T-helper 17 cell (primary cell): ENCODE results near the gene USP6. TPM values are rescaled to one million over a fixed set of nuclear protein-coding genes. Genes with fewer than 3 reads are reported as not detected.
A peak's percentile ranks its signal among the peaks of the same experiment; 100 is the strongest.
"Not testable (repeated sequence)": the region's sequence is repeated elsewhere in the genome, so short reads cannot be mapped to it uniquely, and the experiment has no call there.

Experiments used
- ATAC-seq: fragments of 150-1000 bp; cut with Tn5 transposase; 2 replicates; pipeline ENCODE4 v1.10.0; 2021; ENCODE audit warnings: mild to moderate bottlenecking, moderate library complexity
- DNase-seq, 3 donors: peaks; one replicate each; pipeline versions ENCODE4 v3.0.0 to v3.0.0-alpha.2; 2020 to 2021
- H3K9me3 ChIP-seq: one replicate; pipeline ENCODE4 v1.7.0; 2013; ENCODE audit warnings: low read length, mild to moderate bottlenecking; ENCODE audit not compliant: control insufficient read depth, poor library complexity, severe bottlenecking
- H3K27ac Mint-ChIP-seq: one replicate; pipeline ENCODE4 v1.8.0; 2022; ENCODE audit warnings: mild to moderate bottlenecking, moderate library complexity, mixed read lengths
- H3K27me3 Mint-ChIP-seq: one replicate; pipeline ENCODE4 v1.8.0; 2022; ENCODE audit warnings: mixed read lengths
- H3K36me3 Mint-ChIP-seq: one replicate; pipeline ENCODE4 v1.8.0; 2022; ENCODE audit warnings: low read depth, mixed read lengths
- H3K4me1 Mint-ChIP-seq: one replicate; pipeline ENCODE4 v1.8.0; 2022; ENCODE audit warnings: mild to moderate bottlenecking, mixed read lengths
- H3K4me3 Mint-ChIP-seq: one replicate; pipeline ENCODE4 v1.8.0; 2022; ENCODE audit warnings: mild to moderate bottlenecking, moderate library complexity, mixed read lengths
- total RNA-seq, 4 donors: library from RNA in 2 of 4; stranded (reverse) in 2 of 4; gene quantifications; one replicate each; pipeline ENCODE4 v1.2.3 and lab custom pipeline; 2022 to 2026

USP6 gene
- total RNA-seq, 2 donors from 2014 or later: 0.05 to 0.13 TPM

DNA sequence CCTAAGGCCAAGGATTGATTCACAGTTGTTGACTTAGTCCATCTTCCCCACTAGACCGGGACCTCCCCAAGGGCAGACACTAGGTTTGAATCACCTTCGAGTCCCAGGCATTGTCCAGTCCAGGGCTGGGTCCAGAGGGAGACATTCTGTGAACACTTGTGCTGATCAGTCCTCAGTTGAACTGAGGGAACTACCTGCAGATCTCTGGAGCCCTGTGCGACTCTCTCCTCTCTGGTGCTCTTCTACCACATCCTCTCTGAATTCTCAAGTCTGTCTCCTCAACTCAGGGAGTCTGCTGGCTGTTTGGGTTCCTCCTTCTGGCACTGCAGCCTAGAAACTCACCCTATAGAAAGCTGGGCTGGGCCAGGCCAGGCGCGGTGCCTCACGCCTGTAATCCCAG is 15.0 kb upstream of the USP6 start:
- H3K27ac Mint-ChIP-seq: no peak overlapping the region
- no peaks in the 10 kb centered on the region for H3K4me1 Mint-ChIP-seq
- H3K9me3 ChIP-seq: peaks cover 11% of the 10 kb centered on the region
- no peak overlapping the region for H3K4me3 Mint-ChIP-seq
- no peak for DNase-seq
- peaks cover 1% of the 10 kb centered on the region for H3K36me3 Mint-ChIP-seq
- no peak for ATAC-seq
- H3K27me3 Mint-ChIP-seq: peaks cover 6% of the 10 kb centered on the region

- no peaks in the 10 kb centered on the region for H3K9me3 ChIP-seq
- H3K4me1 Mint-ChIP-seq: peaks cover 16% of the 10 kb centered on the region
- peaks cover 14% of the 10 kb centered on the region for H3K36me3 Mint-ChIP-seq
- H3K4me3 Mint-ChIP-seq: peak overlapping the region; percentile 93
- ATAC-seq: no peak
- H3K27ac Mint-ChIP-seq: peak overlapping the region; percentile 86
- H3K27me3 Mint-ChIP-seq: peaks cover 13% of the 10 kb centered on the region
- no peak for DNase-seq
Observed at GRCh38 chr17:5110816-5111215, 5.0 kb upstream of the USP6 start.

DNA sequence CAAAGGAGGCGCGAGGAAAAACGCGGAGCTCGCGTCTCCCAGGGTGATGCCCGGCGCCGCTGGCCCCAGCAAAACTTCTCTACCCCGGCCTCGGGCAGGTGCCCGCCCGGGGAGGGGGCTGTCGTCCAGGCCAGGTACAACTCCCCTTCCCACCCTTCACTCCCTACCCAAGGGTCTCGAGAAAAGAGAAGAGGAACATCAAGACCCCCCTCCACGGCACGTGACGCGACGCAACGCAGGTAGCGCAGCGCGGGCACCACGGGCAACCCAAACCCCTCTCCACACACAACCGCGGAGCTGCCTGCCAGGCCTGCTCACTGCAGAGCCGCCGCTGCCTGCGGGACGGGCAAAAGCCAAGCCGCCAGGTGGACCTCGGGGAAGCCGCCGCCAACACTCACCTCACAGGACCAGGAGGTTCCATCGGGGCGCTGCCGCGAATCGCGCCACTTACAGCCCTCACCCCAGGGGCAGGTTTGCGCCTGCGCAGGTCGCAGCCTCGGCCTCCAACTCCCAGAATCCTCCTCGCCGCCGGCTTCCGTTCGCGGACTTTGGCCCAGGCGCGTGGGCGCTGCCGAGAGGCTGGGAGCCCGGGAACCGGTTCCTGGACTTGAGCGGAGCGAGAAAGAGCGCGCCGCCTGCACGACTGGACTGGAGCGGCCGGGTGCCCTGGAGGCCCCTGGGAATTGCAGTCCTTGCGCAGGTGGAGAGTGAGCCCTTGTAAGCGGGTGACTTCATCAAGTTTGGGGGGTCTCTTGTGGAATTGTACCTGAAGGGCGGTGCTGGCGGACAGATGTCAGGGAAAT is 4.2 kb upstream of the USP6 start, which contains the start of gene ZNF232:
Gene ZNF232, minus strand, starts transcription at position 477 of the 803 bp plus-strand sequence. Its CDS starts 56 bp downstream, at position 421.
- Mint-ChIP-seq H3K4me1 (peaks cover 16% of the 10 kb centered on the region), H3K27ac (peak within 1 kb of the TSS; percentile 86), H3K36me3 (peaks cover 13% of the 10 kb centered on the region), H3K4me3 (peak within 1 kb of the TSS; percentile 93), H3K27me3 (peaks cover 18% of the 10 kb centered on the region)
- H3K9me3 ChIP-seq: no peaks in the 10 kb centered on the region
- peak; percentile 82 to 85 (median 83) for DNase-seq
- peak; percentile 94 for ATAC-seq

DNA sequence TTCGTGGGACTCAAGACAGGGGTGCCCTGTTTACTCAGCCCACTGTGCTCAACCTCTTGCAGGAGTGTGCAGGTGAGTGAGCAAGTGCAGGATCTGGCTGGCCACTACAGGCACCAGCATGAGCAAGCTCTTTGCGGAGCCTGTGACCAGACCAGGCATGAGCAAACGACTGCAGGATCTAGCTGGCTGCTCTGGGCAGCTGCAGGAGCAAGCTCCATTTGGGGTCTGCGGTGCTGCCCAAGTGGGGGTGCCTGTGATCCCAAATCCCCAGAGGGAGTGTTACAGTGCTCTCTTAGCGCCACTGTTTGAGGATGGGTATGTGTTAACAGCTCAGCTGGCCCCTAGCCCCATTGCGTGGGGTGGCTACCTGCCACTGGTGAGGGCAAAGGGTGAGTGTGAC is 2.4 kb downstream of the USP6 start:
- peaks cover 64% of the 10 kb centered on the region for H3K27me3 Mint-ChIP-seq
- H3K4me3 Mint-ChIP-seq: no peak overlapping the region
- peaks cover 10% of the 10 kb centered on the region for H3K36me3 Mint-ChIP-seq
- ATAC-seq (no peak), DNase-seq (no peak)
- H3K9me3 ChIP-seq: no peaks in the 10 kb centered on the region
- H3K27ac Mint-ChIP-seq: no peak overlapping the region
- H3K4me1 Mint-ChIP-seq: peaks cover 4% of the 10 kb centered on the region

DNA sequence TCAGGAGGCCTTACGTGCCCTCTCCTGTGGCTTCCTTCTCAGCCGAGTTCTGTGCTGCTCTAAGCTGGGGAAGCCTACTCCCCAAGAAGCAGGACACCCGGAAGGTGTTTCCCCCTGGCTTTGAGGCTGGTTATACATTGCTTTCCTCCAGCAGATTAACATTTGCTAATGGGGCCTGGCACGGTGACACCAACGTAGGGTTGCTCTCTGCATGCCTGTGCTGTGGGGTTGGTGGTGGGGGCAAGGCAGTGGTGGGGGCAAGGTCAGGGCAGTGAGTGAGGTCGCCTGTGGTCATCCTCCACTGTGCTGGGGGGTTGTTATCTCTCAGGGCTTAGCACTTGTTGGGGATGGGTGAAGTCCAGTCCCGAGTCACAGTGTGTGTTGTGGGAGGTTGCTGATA is 4.2 kb downstream of the USP6 start:
- Mint-ChIP-seq H3K27ac (no peak overlapping the region), H3K4me1 (peaks cover 4% of the 10 kb centered on the region), H3K4me3 (no peak overlapping the region), H3K36me3 (peaks cover 8% of the 10 kb centered on the region), H3K27me3 (peaks cover 67% of the 10 kb centered on the region)
- no peak for ATAC-seq
- DNase-seq: no peak
- H3K9me3 ChIP-seq: no peaks in the 10 kb centered on the region

- not testable (repeated sequence) for H3K4me1 Mint-ChIP-seq, H3K4me3 Mint-ChIP-seq, ATAC-seq, DNase-seq, H3K9me3 ChIP-seq, H3K36me3 Mint-ChIP-seq, H3K27ac Mint-ChIP-seq
- H3K27me3 Mint-ChIP-seq: peaks cover 65% of the 10 kb centered on the region
Observed at GRCh38 chr17:5120436-5121185, 4.8 kb downstream of the USP6 start.

- Mint-ChIP-seq H3K36me3 (peaks cover 8% of the 10 kb centered on the region), H3K27me3 (peaks cover 70% of the 10 kb centered on the region), H3K27ac (no peak overlapping the region), H3K4me3 (peak overlapping the region; percentile 63), H3K4me1 (peaks cover 4% of the 10 kb centered on the region)
- ATAC-seq (no peak), DNase-seq (no peak)
- no peaks in the 10 kb centered on the region for H3K9me3 ChIP-seq
Observed at GRCh38 chr17:5121186-5121841, 5.5 kb downstream of the USP6 start.

DNA sequence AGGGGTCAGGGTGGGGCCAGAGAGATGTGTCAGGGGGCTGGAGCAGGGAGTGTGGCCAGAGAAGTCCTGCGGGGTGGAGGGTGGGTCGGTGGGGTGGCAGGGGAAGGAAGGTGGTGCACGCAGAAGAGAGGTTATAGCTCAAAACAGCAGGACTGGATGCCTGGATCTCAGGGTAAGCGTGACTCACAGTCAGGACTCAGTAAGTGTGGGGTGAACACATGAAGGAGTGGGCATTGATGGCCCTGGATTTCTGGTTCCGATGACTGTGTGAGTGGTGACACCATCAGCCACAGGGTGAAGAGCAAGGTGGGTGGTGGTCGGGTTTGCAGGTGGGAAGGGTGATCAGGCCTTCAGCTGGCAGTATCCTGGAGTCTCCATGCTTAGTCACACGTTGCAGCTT is 6.2 kb downstream of the USP6 start:
- Mint-ChIP-seq H3K4me3 (peak overlapping the region; percentile 63), H3K36me3 (peaks cover 10% of the 10 kb centered on the region), H3K27me3 (peaks cover 68% of the 10 kb centered on the region)
- not testable (repeated sequence) for ATAC-seq, H3K27ac Mint-ChIP-seq, H3K4me1 Mint-ChIP-seq, H3K9me3 ChIP-seq, DNase-seq

DNA sequence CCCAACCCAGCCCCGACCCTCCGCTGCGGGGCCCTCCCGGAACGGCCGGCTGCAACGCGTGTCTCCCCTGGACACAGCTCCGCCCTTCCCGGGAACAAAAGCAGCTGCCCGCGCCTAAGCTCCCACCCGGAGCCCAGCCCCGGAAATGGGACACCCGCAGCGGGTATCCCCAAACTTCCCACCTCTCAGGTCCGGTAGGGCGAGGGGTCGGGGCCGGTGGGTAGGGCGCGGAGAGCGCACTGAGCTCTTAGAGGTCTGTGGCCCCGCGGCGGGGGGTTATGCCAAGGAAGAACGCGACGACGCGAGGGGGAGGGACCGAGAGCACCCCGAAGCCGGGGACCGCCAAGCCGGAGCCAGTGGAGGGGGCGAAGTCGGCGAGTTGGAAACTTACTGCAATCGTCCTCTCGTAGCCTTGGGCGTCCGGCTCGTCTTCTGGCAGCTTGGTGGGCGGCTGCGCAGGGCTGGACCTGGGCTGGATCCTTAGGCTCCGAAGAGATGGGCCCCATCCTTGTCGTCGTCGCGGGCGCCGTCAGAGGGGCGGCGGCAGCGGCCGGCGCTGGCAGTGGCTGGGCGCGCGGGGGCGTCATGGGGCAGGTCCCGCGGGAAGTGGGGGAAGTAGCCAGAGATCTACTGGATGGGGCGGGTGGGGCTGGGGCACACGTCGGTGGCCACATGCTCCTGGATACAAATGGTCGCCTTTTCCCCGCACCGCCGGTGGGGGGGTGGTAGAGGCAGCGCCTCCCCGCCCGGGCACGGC is 6.9 kb downstream of the USP6 start:
- Mint-ChIP-seq H3K4me1 (peaks cover 4% of the 10 kb centered on the region), H3K27me3 (peaks cover 67% of the 10 kb centered on the region), H3K36me3 (peaks cover 9% of the 10 kb centered on the region), H3K4me3 (no peak overlapping the region), H3K27ac (no peak overlapping the region)
- ATAC-seq: peak; percentile 48
- DNase-seq: no peak
- H3K9me3 ChIP-seq: no peaks in the 10 kb centered on the region

GRCh38 chr17:5123343-5124124 is 7.7 kb downstream of the USP6 start:
- ATAC-seq: no peak
- Mint-ChIP-seq H3K27ac (no peak overlapping the region), H3K36me3 (peaks cover 7% of the 10 kb centered on the region), H3K4me1 (peaks cover 4% of the 10 kb centered on the region), H3K27me3 (peaks cover 61% of the 10 kb centered on the region), H3K4me3 (peak overlapping the region; percentile 9)
- DNase-seq: no peak
- no peaks in the 10 kb centered on the region for H3K9me3 ChIP-seq

- not testable (repeated sequence) for H3K27ac Mint-ChIP-seq, H3K36me3 Mint-ChIP-seq, H3K9me3 ChIP-seq, DNase-seq, H3K4me3 Mint-ChIP-seq, ATAC-seq, H3K4me1 Mint-ChIP-seq
- H3K27me3 Mint-ChIP-seq: peaks cover 58% of the 10 kb centered on the region
Observed at GRCh38 chr17:5124125-5124760, 8.4 kb downstream of the USP6 start.

DNA sequence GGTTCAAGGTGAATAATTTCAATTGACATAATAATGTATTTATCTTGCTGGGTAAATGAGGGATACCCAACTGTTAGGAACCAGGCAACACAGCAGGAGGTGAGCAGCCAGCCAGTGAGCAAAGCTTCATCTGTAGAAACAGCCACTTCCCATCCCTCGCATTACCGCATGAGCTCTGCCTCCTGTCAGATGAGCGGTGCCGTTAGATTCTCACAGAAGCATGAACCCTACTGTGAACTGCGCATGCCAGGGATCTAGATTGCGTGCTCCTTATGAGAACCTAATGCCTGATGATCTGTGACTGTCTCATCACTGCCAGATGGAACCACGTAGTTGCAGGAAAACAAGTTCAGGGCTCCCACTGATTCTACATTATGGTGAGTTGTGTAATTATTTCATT is 9.1 kb downstream of the USP6 start:
- H3K4me3 Mint-ChIP-seq, H3K36me3 Mint-ChIP-seq, DNase-seq, H3K4me1 Mint-ChIP-seq, H3K9me3 ChIP-seq, ATAC-seq, H3K27ac Mint-ChIP-seq: not testable (repeated sequence)
- peaks cover 56% of the 10 kb centered on the region for H3K27me3 Mint-ChIP-seq
